Uterus (tissue), 2 donors: ENCODE data around the gene MED4.

Experiments
- CTCF ChIP-seq, 4 experiments: fragments of 200-600 bp in 2 of 4; fragments of 450-650 bp in 2 of 4; sonication (generic) in 2 of 4; IDR thresholded peaks; one replicate each; pipeline ENCODE4 v1.5.1; 2016 to 2019; ENCODE audit warnings: antibody characterized with exemption in 4 of 4, mild to moderate bottlenecking in 2 of 4, moderate library complexity in 1 of 4
- POLR2A ChIP-seq, 2 donors: fragments of 450-650 bp; IDR thresholded peaks; one replicate each; pipeline ENCODE4 v1.6.1; 2016; ENCODE audit warnings: antibody characterized with exemption in 2 of 2, mild to moderate bottlenecking in 1 of 2, moderate library complexity in 1 of 2

- no peak for TF ChIP-seq POLR2A (IDR thresholded peaks at IDR 0.05)
- no peak for TF ChIP-seq CTCF (IDR thresholded peaks at IDR 0.05)
Observed at GRCh38 chr13:48042894-48043293, 52.0 kb downstream of the MED4 start.
